Left colon (tissue), 2 donors: ENCODE results near the gene FANCC. TPM values are rescaled to one million over a fixed set of nuclear protein-coding genes. Genes with fewer than 3 reads are reported as not detected.

ENCODE experiments used
- ATAC-seq: fragments of 200-7000 bp; cut with Tn5 transposase; one replicate; pipeline ENCODE4 v1.9.1; 2020; ENCODE audit warnings: mild to moderate bottlenecking, moderate library complexity
- DNase-seq, 2 donors: peaks; one replicate each; pipeline ENCODE4 v3.0.0-alpha.2; 2020
- intact Hi-C, 2 donors: fragments of 100-400 bp; cut with DNase I in 1 of 2; cut with micrococcal nuclease in 1 of 2; formaldehyde crosslinking; loops; one replicate each; pipeline versions ENCODE4 v1.11.2 to v1.14.0; 2022; cut with DNase I, micrococcal nuclease
- long read RNA-seq: library from polyadenylated mRNA; unstranded; transcript quantifications from one replicate; pipeline ENCODE4 v2.0.0, GENCODE V29; 2021
- total RNA-seq, 2 donors: library from RNA; stranded (reverse); fragmentation: NEBNext Ultra II Directional; extraction: Animal tissue kit (Norgen Biotek cat#: 25700); gene quantifications; one replicate each; pipeline ENCODE4 v1.2.1, GENCODE V29; 2021
- donor health status: DM: no; HTN: no; CAD: no.
- donor health status: DM: yes; HTN: yes; CAD: no.

FANCC gene
- 10 to 100 TPM; 12.7 to 13.8 TPM for total RNA-seq
- long read RNA-seq, full-length matches to known transcripts: 6 of 16 reads
- long read RNA-seq, partial matches to known transcripts: 1 of 16 reads
- long read RNA-seq, other reads (novel, unspliced or antisense): 9 of 16 reads

GRCh38 chr9:95317119-95317892, at the start of gene FANCC:
TSS of gene FANCC (minus strand) at chr9:95317709. CDS start at chr9:95249291, 68,418 bp downstream.
- intact Hi-C loops: no loop called here
- peak; percentile 83 for ATAC-seq
- peak; percentile 90 to 95 for DNase-seq

- intact Hi-C loops: no loop called here
- DNase-seq (no peak), ATAC-seq (no peak)
Observed at GRCh38 chr9:95366731-95367325, 49.3 kb upstream of the FANCC start.

- DNase-seq: no peak
- ATAC-seq: no peak
- intact Hi-C loops: no loop called here
Observed at GRCh38 chr9:95365766-95366165, 48.3 kb upstream of the FANCC start.

GRCh38 chr9:95363051-95363841, 45.7 kb upstream of the FANCC start:
- no peak for ATAC-seq
- intact Hi-C loops: no loop called here
- DNase-seq: no peak

GRCh38 chr9:95360866-95361265, 43.4 kb upstream of the FANCC start:
- no peak for ATAC-seq
- intact Hi-C loops: no loop called here
- no peak for DNase-seq

- ATAC-seq (no peak), DNase-seq (no peak)
- intact Hi-C loops: no loop called here
Observed at GRCh38 chr9:95357316-95357715, 39.8 kb upstream of the FANCC start.

- no peak for ATAC-seq
Observed at GRCh38 chr9:95355500-95355899, 38.0 kb upstream of the FANCC start.

GRCh38 chr9:95351051-95351450, 33.5 kb upstream of the FANCC start:
- intact Hi-C loops: no loop called here
- ATAC-seq: no peak
- DNase-seq: no peak

More at GRCh38 chr9:95355500-95355899, 38.0 kb upstream of the FANCC start:
- intact Hi-C loops: no loop called here
- DNase-seq: no peak

- ATAC-seq: no peak
- DNase-seq: no peak
- intact Hi-C loops: no loop called here
Observed at GRCh38 chr9:95350266-95350665, 32.8 kb upstream of the FANCC start.

GRCh38 chr9:95349091-95350038, 31.9 kb upstream of the FANCC start:
- intact Hi-C loops: no loop called here
- ATAC-seq (peak; percentile 39), DNase-seq (no peak)

- ATAC-seq (no peak), DNase-seq (no peak)
- intact Hi-C loops: no loop called here
Observed at GRCh38 chr9:95346021-95346420, 28.5 kb upstream of the FANCC start.

- ATAC-seq: no peak
- intact Hi-C loops: no loop called here
- DNase-seq: no peak
Observed at GRCh38 chr9:95344735-95345325, 27.3 kb upstream of the FANCC start.

- ATAC-seq (no peak), DNase-seq (no peak)
- intact Hi-C loops: no loop called here
Observed at GRCh38 chr9:95343725-95344287, 26.3 kb upstream of the FANCC start.

- no peak for ATAC-seq
- no peak for DNase-seq
- intact Hi-C loops: no loop called here
Observed at GRCh38 chr9:95342571-95342970, 25.1 kb upstream of the FANCC start.

GRCh38 chr9:95341293-95341962, 23.9 kb upstream of the FANCC start:
- no peak for DNase-seq
- intact Hi-C loops: no loop called here
- ATAC-seq: peak; percentile 45

- intact Hi-C loops: no loop called here
- ATAC-seq (no peak), DNase-seq (no peak)
Observed at GRCh38 chr9:95338243-95338642, 20.7 kb upstream of the FANCC start.

- intact Hi-C loops: no loop called here
- peak; percentile 55 for ATAC-seq
- no peak for DNase-seq
Observed at GRCh38 chr9:95336281-95336680, 18.8 kb upstream of the FANCC start.
